Fibroblast of lung (primary cell): ENCODE results near the gene IFNL1. TPM values are rescaled to one million over a fixed set of nuclear protein-coding genes. Genes with fewer than 3 reads are reported as not detected.

ENCODE experiments used
- DNase-seq, 2 donors: peaks; one replicate each; pipeline versions ENCODE4 v3.0.0 to v3.0.0-alpha.2; 2010; ENCODE audit warnings: low read depth in 2 of 2
- H2AFZ ChIP-seq: 2 replicates; pipeline ENCODE4 v1.5.1; 2012; ENCODE audit warnings: low read length, control low read depth, inconsistent platforms
- H3K27ac ChIP-seq: 2 replicates; pipeline ENCODE4 v1.5.1; 2011; ENCODE audit warnings: low read length, control low read depth; ENCODE audit not compliant: insufficient read depth
- H3K27me3 ChIP-seq: 2 replicates; pipeline ENCODE4 v1.5.1; 2011; ENCODE audit warnings: mild to moderate bottlenecking, low read length; ENCODE audit not compliant: control insufficient read depth, insufficient read depth
- H3K36me3 ChIP-seq: 2 replicates; pipeline ENCODE4 v1.5.1; 2011; ENCODE audit warnings: low read length; ENCODE audit not compliant: control insufficient read depth, insufficient read depth
- H3K4me1 ChIP-seq: 2 replicates; pipeline ENCODE4 v1.5.1; 2011; ENCODE audit warnings: low read length; ENCODE audit not compliant: control insufficient read depth, insufficient read depth; ENCODE audit errors: extremely low read depth
- H3K4me2 ChIP-seq: 2 replicates; pipeline ENCODE4 v1.5.1; 2011; ENCODE audit warnings: low read length, control low read depth; ENCODE audit not compliant: insufficient read depth; ENCODE audit errors: extremely low read depth
- H3K4me3 ChIP-seq, 4 experiments: fragments of 200-600 bp in 1 of 4; sonication (generic) in 1 of 4; replicated peaks in 1 of 4; 2 replicates each; pipeline ENCODE4 v1.5.1; 2011 to 2016; ENCODE audit warnings: low read length in 4 of 4, low read depth in 3 of 4, mild to moderate bottlenecking in 3 of 4, control low read depth in 2 of 4, inconsistent platforms in 1 of 4, mixed read lengths in 1 of 4; ENCODE audit not compliant: insufficient read depth in 1 of 4; ENCODE audit errors: control extremely low read depth in 1 of 4
- H3K79me2 ChIP-seq: 2 replicates; pipeline ENCODE4 v1.5.1; 2012; ENCODE audit warnings: mild to moderate bottlenecking, low read length, inconsistent platforms; ENCODE audit not compliant: control insufficient read depth, insufficient read depth
- H3K9ac ChIP-seq: 2 replicates; pipeline ENCODE4 v1.5.1; 2011; ENCODE audit warnings: mild to moderate bottlenecking, low read length, control low read depth; ENCODE audit not compliant: insufficient read depth
- H3K9me3 ChIP-seq: 2 replicates; pipeline ENCODE4 v1.5.1; 2012; ENCODE audit warnings: low read depth, low read length; ENCODE audit not compliant: control insufficient read depth, insufficient read depth
- H4K20me1 ChIP-seq: 2 replicates; pipeline ENCODE4 v1.5.1; 2011; ENCODE audit warnings: low read length; ENCODE audit not compliant: control insufficient read depth, insufficient read depth; ENCODE audit errors: extremely low read depth
- CTCF ChIP-seq, 2 donors: IDR thresholded peaks in 1 of 2; conservative IDR thresholded peaks in 1 of 2; 1 replicate in 1 of 2; 2 replicates in 1 of 2; pipeline ENCODE4 v1.5.1; 2011 to 2012; ENCODE audit warnings: low read length in 2 of 2, control low read depth in 1 of 2, inconsistent platforms in 1 of 2, low read depth in 1 of 2, mild to moderate bottlenecking in 1 of 2
- EZH2 ChIP-seq: IDR thresholded peaks from 2 replicates; pipeline ENCODE4 v1.5.1; 2012; ENCODE audit warnings: low read length, control low read depth, mild to moderate bottlenecking; ENCODE audit errors: missing control alignments
- polyA plus RNA-seq, 2 donors: library from polyadenylated mRNA; depleted of rRNA in 1 of 2; stranded (reverse) in 1 of 2; unstranded in 1 of 2; fragments of >200 nt; gene quantifications; 2 replicates each; pipeline ENCODE4 v1.2.1, GENCODE V29; 2011 to 2012; ENCODE audit warnings: missing spikeins in 1 of 2
- total RNA-seq: library from RNA; depleted of rRNA; stranded (reverse); fragments of >200 nt; gene quantifications from 2 replicates; pipeline ENCODE4 v1.2.1, GENCODE V29; 2014

Gene IFNL1
- total and polyA plus RNA-seq, 2 donors (not counting 1 experiment from before 2014, with no cell fraction given), result not detected

DNA sequence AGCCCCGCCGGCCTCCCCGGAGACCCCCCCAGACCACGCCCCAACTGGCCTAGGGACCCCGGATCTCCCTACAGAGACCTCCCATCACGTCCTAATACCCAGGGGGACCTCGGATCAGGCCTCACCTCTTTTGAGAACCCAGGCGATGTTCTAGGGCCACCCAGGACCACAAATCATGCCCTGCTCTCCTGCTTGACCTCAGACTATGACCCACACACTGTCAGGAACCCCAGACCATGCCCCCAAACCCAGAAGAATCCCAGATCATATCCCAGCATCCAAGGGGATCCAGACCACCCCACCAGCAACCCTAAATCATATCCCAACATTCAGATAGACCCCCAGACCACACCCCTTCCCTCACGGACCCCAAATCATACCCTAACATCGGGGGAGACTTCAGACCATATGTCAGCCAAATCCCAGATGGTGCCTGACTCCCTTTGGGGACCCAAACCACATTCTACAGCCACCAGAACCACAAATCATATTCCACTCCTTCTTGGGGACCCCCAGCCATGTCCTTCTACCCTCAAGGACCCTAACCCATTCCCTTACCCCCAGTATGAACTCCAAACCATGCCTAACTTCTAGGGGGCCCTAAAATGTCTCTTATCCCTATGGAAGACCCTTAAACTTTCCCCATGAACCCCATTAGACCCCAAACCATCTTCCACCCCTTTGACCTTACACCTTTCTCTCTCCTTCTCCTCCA, 25.1 kb downstream of the IFNL1 start:
- H3K4me3 ChIP-seq, result no peak overlapping the region
- no peaks in the 10 kb centered on the region for H3K79me2 ChIP-seq
- H3K9ac ChIP-seq, result no peak overlapping the region
- peaks cover 18% of the 10 kb centered on the region for H3K27me3 ChIP-seq
- no peak overlapping the region for H3K27ac ChIP-seq
- no peaks in the 10 kb centered on the region for H3K4me1 ChIP-seq
- H3K36me3 ChIP-seq, result no peaks in the 10 kb centered on the region
- DNase-seq, result no peak
- no peak overlapping the region for H3K4me2 ChIP-seq
- TF ChIP-seq CTCF (conservative IDR thresholded peaks at IDR 0.05 in 1 of 2, IDR thresholded peaks at IDR 0.05 in 1 of 2; ENCODE audit: low read depth in 1 of 2, low read length in 2 of 2), result no peak
- no peak for TF ChIP-seq EZH2
- no peaks in the 10 kb centered on the region for H3K9me3 ChIP-seq
- H4K20me1 ChIP-seq, result no peaks in the 10 kb centered on the region
- no peak overlapping the region for H2AFZ ChIP-seq

- no peak overlapping the region for H3K4me2 ChIP-seq
- no peak overlapping the region for H3K27ac ChIP-seq
- H3K79me2 ChIP-seq, result no peaks in the 10 kb centered on the region
- no peaks in the 10 kb centered on the region for H3K4me1 ChIP-seq
- no peak for TF ChIP-seq EZH2
- no peak for TF ChIP-seq CTCF (conservative IDR thresholded peaks at IDR 0.05 in 1 of 2, IDR thresholded peaks at IDR 0.05 in 1 of 2; ENCODE audit: low read depth in 1 of 2, low read length in 2 of 2)
- H3K36me3 ChIP-seq, result no peaks in the 10 kb centered on the region
- no peaks in the 10 kb centered on the region for H4K20me1 ChIP-seq
- DNase-seq, result no peak
- no peak overlapping the region for H2AFZ ChIP-seq
- no peak overlapping the region for H3K4me3 ChIP-seq
- H3K9me3 ChIP-seq, result no peaks in the 10 kb centered on the region
- peaks cover 18% of the 10 kb centered on the region for H3K27me3 ChIP-seq
- no peak overlapping the region for H3K9ac ChIP-seq
Measured at GRCh38 chr19:39321832-39322176, 25.6 kb downstream of the IFNL1 start.

GRCh38 chr19:39324242-39324842, 28.1 kb downstream of the IFNL1 start:
- no peak for TF ChIP-seq EZH2
- no peaks in the 10 kb centered on the region for H3K36me3 ChIP-seq

More at GRCh38 chr19:39324242-39324842, 28.1 kb downstream of the IFNL1 start:
- H3K27me3 ChIP-seq, result peaks cover 15% of the 10 kb centered on the region
- H3K9me3 ChIP-seq, result no peaks in the 10 kb centered on the region
- no peaks in the 10 kb centered on the region for H4K20me1 ChIP-seq
- no peak for DNase-seq
- H3K27ac ChIP-seq, result no peak overlapping the region
- no peak overlapping the region for H2AFZ ChIP-seq
- H3K4me3 ChIP-seq, result no peak overlapping the region
- no peaks in the 10 kb centered on the region for H3K4me1 ChIP-seq
- no peak overlapping the region for H3K4me2 ChIP-seq
- H3K9ac ChIP-seq, result no peak overlapping the region
- no peaks in the 10 kb centered on the region for H3K79me2 ChIP-seq
